Glomerular endothelial cell (primary cell): ENCODE results near the gene MSLN. TPM values are rescaled to one million over a fixed set of nuclear protein-coding genes. Genes with fewer than 3 reads are reported as not detected.

Source experiments
- DNase-seq: peaks from one replicate; pipeline ENCODE4 v3.0.0-alpha.2; 2011; ENCODE audit warnings: low read depth, low spot score; ENCODE audit errors: extremely low read depth
- total RNA-seq: library from RNA; depleted of rRNA; stranded (reverse); fragments of >200 nt; gene quantifications from 2 replicates; pipeline ENCODE4 v1.2.3, GENCODE V29; 2015

MSLN gene
- total RNA-seq, 1 donor from 2014 or later = 2.1 TPM

DNA sequence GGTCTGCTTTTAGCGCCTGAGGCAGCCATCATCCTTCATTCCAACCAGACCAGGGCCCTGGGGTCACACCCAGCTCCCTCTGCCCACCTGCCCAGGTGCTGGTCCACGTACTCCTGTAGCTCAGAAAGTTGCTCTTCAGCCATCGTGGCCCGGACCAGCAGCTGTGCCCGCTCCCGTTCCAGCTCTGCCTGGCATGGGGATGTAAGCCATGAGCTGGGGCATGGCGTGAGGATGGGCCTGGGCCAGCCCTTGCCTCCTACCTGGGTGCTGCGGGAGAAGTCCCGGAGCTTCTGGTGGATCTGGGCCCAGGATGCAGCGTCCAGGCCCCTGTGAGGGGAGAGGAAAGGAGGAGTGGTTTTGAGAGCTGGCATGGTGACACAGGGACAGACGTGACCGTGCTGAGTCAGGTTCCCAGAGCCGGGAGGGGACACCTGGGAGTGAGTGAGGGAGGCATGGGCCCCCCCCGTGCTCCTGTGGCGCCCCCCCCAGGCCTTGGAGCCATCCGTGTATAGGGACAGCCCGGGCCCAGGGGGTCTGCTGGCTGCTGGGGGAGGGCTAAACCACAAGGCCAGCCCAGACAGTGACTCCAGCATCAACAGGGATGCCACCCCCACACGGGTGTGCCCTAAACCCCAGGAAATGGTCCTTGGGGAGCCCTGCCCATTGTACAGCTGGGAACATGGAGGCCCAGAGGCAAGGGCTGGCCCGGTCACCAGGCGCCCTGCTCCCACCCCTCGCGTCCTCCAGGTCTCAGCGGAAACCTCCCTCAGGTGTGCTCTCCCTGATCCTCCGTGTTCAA is 37.5 kb upstream of the MSLN start:
- no peak for DNase-seq

DNA sequence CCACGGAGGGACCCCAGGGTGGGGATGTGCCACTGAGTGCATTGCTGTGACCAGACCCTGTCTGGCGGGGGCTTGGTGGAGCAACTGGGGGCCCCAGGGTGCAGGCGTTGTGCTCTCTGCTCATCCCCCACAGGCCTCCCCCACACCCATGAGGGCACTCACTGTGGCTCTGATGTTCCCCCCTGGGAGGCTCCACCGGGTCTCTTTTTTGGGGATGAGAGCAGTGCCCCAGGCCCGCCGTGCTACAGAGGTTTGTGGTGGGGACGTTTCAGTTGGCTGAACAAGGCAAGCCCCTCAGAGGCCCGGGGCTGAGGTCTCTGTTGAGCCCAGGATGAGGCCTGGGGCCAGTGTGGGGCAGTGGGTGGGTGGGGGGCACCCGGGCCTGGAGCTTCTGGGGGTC is 36.8 kb upstream of the MSLN start:
- DNase-seq = no peak

DNA sequence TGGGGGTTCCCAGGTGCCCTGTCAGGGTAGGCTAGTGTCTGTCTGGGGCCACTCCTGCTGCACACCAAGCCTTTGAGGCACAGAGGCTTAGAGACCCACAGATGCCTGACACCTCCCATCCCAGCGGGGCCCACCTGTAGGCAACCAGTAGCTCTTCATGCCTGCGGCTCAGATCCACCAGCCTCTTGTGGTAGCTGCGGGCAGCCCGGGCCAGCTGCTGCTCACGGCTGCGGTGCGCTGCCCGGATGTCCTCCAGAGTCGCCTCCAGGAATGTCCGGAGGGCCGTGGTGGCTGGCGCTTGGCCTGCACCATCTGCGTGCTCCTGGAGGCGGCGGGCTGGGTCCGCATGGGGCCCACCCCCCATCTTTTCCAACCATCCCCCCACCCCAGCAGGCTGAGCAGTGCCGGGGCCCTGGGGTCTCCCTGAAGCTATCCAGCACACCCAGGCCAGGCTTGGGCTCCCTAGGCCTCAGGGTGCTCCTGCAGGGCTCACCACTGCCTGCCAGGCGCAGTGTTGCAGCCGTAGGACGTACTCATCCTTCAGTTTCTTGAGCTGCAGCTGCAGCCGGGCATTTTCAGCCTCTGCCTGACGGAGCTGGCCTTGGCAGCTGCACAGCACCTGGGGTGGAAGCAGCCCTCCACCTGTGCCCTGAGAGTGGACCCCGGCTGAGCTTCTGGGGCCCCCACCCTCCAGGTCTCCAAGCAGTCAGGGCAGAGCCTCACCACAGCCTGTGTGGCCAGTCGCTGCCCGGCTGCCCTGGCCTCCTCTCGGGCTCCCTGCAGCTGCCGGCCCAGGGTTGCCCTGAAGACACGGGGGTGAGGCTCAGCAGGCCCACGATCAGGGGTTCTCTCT is 36.1 kb upstream of the MSLN start:
- DNase-seq = no peak

DNA sequence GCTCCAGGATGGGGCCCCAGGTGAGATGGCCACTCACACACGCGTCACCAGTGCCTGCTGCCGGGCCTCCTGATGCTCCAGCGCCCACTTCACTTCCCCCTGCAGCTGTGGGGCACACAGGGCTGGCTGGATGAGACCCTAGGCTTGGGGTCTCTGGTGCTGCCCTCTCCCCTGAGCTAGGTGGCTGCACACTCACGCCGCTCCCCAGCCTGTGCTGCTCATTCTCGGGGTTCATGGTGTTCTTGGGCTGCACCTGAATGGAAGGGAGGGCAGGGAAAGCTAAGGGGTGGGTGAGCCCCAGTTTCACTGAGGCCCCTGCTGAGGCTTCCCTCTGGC is 35.5 kb upstream of the MSLN start:
- DNase-seq = no peak

DNA sequence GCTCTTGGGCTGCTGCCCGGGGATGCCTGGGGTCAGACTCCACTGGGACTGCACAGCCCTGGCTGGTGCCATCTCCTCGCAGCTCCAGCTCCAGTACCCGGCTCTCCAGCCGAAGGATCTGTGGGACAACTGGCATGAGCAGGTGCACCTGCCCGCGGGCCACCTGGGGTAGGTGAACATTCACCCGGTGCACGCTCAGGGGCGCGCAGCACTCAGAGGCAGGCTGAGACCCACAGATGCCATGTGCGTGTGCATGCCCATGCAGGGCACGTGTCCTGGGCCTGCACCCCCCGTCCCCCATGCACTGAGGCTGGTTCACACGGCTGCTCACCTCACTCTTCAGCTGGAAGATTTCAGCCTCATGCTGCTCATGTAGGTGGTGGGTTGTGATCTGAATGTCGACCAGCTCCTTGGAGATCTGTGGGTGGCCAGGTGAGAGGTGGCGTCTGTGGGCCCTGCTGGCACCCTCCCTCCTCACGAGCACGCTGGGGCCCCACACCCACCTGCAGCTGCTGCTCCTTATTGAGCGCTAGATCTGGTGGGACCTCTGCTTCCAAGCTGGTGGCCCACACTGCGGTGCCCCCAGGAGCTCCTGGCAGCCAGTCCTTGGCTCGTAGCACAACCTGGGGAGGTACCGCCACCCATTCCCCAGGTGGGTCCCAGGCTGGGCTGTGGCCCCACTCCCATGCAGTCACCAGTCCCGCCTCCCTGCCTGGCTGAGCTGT is 34.9 kb upstream of the MSLN start:
- no peak for DNase-seq

DNA sequence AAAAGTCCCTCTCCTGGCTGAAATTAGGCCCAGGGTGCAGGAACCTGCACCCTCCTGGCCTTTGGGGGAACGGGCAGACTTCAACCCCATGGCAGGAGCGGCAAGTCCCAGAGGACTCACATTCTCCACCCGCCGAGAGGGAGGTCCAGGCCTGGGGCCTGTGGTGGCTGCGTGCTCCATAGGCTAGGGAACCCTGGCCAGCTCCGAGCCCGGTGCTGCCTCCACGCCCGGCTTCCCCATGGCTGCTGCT is 34.4 kb upstream of the MSLN start:
- no peak for DNase-seq

DNA sequence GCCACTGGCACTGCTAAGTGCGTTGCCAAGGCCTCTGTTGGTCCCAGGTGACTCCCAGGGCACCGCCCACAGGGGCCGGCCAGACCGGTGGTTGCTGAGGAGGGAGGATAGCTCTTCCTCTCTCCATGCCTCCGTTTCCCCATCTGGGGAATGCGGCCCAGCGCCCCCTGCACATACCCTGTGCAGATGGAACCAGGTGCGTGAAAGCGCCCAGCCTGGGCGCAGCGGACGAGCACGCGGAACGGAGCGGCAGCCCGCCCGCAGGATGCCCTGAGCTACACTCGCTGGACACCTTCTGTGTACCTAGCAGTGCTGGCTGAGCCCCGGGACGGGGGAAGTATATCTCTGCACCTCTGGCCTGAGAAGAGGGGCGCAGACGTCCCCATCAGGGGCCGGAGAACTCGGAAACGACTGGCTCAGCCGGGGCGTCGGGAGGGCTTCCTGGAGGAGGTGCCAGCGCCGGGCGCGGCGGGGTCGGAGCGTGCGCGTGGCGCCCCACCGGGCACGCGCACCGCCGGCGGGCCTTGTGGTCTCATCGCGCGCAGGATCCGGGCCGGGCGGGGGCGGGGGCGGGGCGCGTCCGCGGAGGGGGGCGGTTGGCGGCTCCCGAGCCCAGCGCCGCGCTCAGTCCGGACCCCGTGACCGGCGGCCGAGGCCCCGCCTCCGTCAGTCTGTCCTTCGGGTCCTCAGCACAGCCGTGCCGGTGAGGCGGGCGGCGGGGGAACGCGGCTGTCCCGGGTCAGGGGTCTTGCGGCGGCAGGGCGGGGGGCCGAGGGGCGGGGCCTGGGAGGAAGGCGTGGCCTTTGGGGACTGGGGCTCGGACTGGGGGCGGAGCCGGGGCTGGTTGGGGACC is 33.9 kb upstream of the MSLN start, which contains the start of the genes CCDC78 and HAGHL:
CCDC78 (minus strand) TSS at position 6 of the 853 bp plus-strand sequence. CDS start 76 bp downstream, outside the sequence.
HAGHL (plus strand) TSS at position 669 of the 853 bp plus-strand sequence. CDS start 404 bp downstream, outside the sequence.
- no peak for DNase-seq

DNA sequence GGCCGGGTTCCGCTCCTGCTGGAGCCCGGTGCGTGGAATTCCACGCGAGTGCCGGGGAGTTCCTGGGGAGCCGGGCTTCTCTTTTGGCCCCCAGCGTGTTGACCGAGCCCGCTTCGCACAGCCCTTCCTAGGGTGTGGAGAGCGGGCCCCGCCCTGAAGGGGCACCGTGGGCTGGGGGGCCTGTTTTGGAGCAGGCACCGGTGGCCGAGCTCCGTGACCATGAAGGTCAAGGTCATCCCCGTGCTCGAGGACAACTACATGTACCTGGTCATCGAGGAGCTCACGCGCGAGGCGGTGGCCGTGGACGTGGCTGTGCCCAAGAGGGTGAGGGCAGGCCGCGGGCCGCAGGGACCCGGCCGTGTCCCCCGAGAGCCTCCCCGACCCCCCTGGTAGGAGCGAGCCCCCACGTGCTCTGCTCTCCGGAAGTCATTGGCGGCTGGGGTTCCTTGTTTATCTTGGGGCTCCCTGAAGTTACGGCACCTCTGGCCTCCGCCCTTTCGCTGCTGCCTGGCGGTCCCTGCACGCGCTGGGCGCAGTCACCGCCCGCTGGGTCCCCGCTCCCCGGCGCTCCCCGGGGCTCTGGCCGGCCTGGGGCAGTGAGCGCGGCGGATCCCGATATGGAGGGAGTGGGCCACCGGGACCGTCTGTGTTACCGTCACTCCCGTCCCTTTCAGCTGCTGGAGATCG is 33.1 kb upstream of the MSLN start:
- DNase-seq = no peak

DNA sequence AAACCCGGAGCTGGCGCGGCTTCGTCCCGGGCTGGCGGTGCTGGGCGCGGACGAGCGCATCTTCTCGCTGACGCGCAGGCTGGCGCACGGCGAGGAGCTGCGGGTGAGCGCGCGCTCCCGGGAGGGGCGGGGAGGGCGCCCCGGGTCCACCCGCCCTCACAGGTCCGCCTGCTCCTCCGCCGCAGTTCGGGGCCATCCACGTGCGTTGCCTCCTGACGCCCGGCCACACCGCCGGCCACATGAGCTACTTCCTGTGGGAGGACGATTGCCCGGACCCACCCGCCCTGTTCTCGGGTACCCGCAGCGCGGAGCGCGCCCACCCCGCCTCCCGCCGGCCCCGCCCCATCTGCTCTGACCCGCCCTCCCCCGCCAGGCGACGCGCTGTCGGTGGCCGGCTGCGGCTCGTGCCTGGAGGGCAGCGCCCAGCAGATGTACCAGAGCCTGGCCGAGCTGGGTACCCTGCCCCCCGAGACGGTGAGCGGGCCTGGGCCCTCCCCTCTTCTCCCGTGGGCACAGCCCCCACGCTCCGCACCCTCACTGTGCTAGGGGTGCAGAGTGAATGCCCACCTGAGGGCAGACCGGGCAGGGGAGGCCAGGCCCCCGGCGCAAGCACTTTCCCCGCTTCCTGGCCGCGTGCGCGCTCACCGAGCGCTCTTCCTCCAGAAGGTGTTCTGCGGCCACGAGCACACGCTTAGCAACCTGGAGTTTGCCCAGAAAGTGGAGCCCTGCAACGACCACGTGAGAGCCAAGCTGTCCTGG is 32.2 kb upstream of the MSLN start:
- DNase-seq = no peak

DNA sequence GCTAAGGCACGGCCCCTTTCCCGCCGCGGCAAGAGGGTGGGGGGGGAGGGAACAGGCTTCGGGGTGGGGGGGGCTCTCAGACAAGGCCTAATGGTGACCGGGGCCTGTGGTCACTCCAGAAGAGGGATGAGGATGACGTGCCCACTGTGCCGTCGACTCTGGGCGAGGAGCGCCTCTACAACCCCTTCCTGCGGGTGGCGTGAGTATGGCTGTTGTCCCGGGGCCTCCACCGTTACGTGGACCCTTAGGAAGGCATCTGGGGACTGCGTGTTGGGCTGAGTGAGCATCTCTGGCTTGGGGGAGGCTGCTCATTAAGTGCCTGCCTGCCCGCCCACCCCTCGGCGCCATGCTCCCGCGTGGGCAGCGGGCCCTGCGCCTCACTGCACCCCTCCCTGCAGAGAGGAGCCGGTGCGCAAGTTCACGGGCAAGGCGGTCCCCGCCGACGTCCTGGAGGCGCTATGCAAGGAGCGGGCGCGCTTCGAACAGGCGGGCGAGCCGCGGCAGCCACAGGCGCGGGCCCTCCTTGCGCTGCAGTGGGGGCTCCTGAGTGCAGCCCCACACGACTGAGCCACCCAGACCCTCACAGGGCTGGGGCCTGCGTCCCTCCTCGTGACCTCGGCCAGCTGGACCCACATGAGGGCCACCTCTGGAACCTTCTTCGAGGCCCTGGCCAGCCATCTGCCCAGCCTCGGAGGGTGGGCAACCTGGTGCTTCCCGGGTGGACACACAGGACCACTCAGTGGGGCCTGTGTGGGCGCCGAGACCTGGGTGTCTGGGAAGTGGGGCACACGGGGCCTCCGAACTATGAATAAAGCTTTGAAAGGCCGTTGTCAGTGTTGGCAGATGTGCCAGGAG is 31.4 kb upstream of the MSLN start:
- DNase-seq = no peak

DNA sequence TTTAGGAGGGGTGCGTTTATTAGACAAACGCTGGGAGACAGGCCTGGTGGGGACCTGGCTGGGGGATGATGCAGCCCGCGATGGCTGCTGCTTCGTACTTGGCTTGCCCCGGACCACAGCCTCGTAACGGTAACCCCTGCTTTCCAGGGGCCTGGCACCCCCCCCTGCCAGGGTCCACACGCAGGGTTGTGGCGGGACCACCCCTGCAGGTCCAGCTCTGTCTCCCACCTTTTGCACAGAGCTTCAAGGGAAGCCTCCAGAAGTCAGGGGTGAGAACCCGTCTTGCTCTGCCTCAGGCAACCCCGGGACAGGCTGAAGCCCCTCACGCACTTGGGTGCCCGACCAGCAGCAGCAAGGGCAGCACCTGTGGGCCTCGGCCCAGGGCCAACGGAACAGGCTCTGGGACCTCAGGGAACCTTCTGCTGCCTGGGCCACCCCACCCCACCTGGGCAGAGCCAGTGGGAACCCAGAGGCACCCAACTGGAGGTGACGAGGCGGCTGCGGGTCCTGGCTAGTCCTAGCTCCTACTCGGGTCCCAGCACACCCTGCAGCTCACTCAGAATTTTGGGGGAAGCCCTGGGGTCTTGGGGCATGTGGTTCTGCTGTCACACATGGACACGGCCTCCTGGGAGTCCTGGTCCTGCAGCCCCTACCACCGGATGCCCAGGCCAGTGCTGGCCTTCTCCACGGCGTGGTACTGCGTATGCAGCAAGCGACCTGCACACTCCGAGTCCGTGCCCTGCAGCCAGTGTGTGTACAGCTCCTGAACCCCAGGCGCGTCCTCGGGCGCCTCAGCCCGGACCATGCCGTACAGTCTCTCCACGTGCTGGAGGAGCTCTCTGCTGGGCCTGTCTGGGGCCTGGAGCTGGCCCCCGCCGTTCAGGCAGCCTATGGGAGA is 30.5 kb upstream of the MSLN start:
- no peak for DNase-seq

DNA sequence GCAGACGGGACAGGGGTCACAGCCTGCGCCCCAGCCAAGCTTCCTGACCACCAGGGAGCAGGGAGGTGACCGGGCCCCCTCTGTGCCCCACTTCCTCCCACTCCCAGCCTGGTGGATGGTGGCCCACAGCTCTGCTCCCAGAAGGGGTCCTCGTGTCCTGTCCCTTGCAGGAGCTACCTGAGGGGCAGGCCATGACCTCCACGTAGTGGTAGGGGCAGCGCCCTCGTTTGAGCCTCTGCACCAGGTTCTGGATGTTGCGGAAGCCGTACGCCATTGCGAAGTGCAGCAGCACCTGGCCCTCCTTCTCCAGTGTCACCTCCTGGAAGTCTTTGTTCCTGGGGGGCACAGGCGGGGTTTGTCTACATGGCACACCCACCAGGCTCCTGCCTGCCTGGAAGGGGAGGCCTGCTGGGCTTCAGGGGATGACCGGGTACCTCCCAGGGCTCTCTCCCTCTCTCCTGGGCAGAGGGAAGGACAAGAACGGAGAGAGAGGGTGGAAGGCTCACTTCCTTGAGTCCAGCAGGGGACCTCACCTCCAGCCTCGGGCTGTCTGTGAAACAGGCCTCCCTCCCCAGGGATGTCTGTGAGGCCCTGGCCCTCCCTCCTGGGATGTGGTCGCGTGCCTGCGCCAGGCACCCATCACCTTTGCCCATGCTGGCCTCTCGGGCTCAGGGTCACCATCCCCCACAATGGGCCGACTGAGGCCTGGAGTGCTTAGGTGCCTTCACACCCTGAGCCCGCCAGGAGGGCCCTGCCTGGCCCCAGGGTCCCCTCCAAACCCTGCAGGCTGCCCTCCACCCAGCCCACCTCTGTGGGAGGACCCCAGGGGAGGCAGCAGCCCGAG is 29.6 kb upstream of the MSLN start:
- no peak for DNase-seq

DNA sequence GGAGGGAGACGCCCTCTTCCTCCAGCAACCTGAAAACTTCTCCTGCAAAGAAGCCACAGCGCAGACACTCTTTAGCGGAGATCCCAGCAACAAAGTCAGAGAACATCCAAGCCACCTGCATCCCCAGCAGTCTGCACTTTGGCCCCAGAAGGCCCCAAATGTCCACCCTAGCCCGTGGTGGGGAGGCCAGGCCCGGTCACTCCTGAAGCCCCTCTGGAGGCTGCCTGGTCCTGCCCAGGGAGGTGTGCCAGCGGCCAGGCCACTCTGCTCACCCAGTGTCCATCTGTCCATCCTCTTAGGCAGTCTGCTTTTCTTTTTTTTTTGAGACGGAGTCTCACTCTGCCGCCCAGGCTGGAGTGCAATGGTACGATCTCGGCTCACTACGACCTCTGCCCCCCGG is 28.2 kb upstream of the MSLN start:
- DNase-seq = no peak

DNA sequence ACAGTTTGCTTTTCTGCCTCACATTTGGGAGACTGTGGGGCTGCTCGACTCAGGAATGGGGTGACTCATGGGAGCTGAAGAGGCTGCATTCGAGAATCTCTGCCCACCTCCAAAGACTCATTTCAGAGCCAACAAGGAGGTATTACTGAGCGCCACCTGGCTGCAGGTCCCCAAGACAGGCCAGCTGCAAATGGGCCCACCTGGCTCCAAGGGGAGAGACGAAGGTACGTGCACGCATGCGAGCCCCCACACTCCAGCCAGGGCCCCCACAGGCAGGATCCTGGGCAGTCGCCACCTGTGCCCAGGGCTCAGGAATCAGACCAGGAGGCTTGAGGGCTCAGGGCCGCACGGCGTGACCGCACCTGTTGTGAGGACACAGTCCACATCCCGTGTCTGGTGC is 27.6 kb upstream of the MSLN start:
- no peak for DNase-seq

DNA sequence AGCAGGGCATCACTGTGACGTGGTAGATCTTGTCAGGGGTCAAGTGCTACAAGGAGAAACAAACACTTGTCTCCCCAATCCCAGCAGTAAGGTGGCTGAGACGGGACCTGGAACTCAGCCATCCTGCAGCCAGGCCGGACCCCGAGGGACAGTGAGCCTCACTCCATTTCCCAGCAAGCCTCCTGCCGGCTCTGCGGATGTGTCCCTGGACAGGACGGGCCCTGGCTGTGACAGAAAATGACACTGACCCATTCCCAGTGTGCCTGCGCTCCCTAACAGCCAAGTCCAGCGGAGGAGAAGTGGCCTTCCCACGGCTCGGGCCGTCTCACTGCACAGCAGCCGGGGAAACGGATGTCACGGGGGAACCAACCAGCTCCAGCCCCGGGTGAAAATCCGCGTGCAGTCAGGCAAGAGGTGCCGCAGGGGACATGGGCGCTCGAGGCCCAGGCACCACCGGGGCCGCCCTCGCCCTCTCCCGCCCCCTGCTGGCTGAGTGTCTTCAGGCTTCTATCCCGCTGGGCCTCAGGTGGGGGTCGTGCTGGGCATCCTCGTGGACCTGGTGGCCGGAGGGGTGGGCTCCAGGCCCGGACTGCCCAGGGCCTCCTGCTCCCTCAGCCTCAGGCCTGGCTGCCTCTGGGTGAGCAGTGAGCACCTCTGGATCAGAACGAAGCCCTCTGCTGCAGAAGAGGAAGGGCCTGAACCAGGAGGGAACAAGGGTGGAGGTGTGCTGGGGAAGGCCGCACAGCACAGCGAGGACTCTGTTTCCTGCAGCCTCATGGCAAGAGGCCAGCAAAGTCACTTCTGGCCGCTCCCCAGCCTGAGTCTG is 26.9 kb upstream of the MSLN start:
- no peak for DNase-seq
